ENCODE measurements around the gene RNF208.

The RNF208 gene

GRCh38 chr9:137227853-137228505 is 5.9 kb upstream of the RNF208 start (continued):
- TF ChIP-seq ZNF555 (tag by site-specific recombination; conservative IDR thresholded peaks at IDR 0.05) (no peak), ZSCAN16 (tag by site-specific recombination; IDR thresholded peaks at IDR 0.05) (no peak), ZNF692 (tag by site-specific recombination; IDR thresholded peaks at IDR 0.05) (no peak), TCF7L2 (IDR thresholded peaks at IDR 0.05; ENCODE audit: borderline replicate concordance, low read depth, low read length) (no peak), PRDM2 (tag by site-specific recombination; IDR thresholded peaks at IDR 0.05; ENCODE audit: borderline replicate concordance) (no peak), ZFHX2 (tag by site-specific recombination; conservative IDR thresholded peaks at IDR 0.05) (peak; percentile 64; the same call in 1 of the 2 replicates), ZNF580 (tag by site-specific recombination; IDR thresholded peaks at IDR 0.05) (no peak), HIC1 (tag by site-specific recombination; IDR thresholded peaks at IDR 0.05) (peak; percentile 51), INSM2 (tag by site-specific recombination; IDR thresholded peaks at IDR 0.05) (no peak), ZNF629 (tag by site-specific recombination; IDR thresholded peaks at IDR 0.05) (no peak), PRDM6 (tag by site-specific recombination; IDR thresholded peaks at IDR 0.05) (no peak), ZNF26 (tag by site-specific recombination; IDR thresholded peaks at IDR 0.05) (no peak), ZFP41 (tag by site-specific recombination; IDR thresholded peaks at IDR 0.05; ENCODE audit: borderline replicate concordance) (no peak), MZF1 (tag by site-specific recombination; IDR thresholded peaks at IDR 0.05; ENCODE audit: borderline replicate concordance) (no peak), ZNF792 (tag by site-specific recombination; IDR thresholded peaks at IDR 0.05) (no peak), KLF1 (tag by site-specific recombination; IDR thresholded peaks at IDR 0.05) (peak; percentile 68), ZBTB21 (tag by site-specific recombination; IDR thresholded peaks at IDR 0.05) (no peak), ZFP69B (tag by site-specific recombination; IDR thresholded peaks at IDR 0.05) (no peak), ZNF335 (tag by site-specific recombination; conservative IDR thresholded peaks at IDR 0.05) (0 out of 2 replicates have a peak, but pooled peaks have one; percentile 16), ZNF596 (tag by site-specific recombination; IDR thresholded peaks at IDR 0.05) (no peak), ZNF24 (tag by site-specific recombination; IDR thresholded peaks at IDR 0.05) (no peak)

All from HEK293 (cell line).